ENCODE measurements around the gene HNRNPC. TPM values are rescaled to one million over a fixed set of nuclear protein-coding genes. Genes with fewer than 3 reads are reported as not detected.

HNRNPC gene
- total RNA-seq: 903 and 941 TPM in 2 replicates

GRCh38 chr14:21269252-21270046, at the start of gene HNRNPC:
HNRNPC (minus strand) TSS chr14:21269442; CDS start chr14:21234193, 35,249 bp downstream.

DNA sequence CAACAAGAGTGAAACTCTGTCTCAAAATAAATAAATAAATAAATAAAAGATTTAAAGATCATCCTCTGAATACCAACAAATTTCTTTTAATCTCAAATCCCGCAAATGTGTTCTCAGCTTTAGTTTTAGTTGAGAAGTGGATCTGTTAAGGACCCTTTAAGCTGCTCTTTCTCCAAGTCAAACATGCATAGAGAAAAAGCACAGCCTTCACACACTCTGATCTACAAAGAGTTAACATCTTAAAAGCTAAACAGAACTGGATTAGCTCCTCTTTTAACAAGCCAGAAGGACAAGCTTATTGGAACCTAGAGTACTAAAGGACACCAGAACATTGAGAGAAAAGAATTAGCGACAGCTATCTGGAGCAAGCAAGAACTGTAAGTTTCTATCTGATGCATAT, 10.5 kb upstream of the HNRNPC start, which contains the start of gene RPGRIP1:
TSS of gene RPGRIP1 (plus strand) at position 301 of the 400 bp plus-strand sequence. CDS start 7,894 bp downstream, outside the sequence.

Other genes starting within 250 kb of the HNRNPC start
- 0.69 TPM in 1 of 2 replicates, not detected in the other for gene NDRG2, start 244.4 kb downstream of the HNRNPC start, total RNA-seq
- not detected in 2 replicates for gene TPPP2, start 239.2 kb downstream of the HNRNPC start, total RNA-seq
- gene RNASE13, start 234.6 kb downstream of the HNRNPC start, total RNA-seq: not detected in 2 replicates
- gene RNASE7, start 227.1 kb downstream of the HNRNPC start, total RNA-seq: not detected in 2 replicates
- not detected in 2 replicates for gene RNASE8, start 211.6 kb downstream of the HNRNPC start, total RNA-seq
- gene ARHGEF40, start 199.1 kb downstream of the HNRNPC start, total RNA-seq: 4.5 and 6.0 TPM in 2 replicates
- gene ZNF219, start 170.8 kb downstream of the HNRNPC start, total RNA-seq: 7.1 and 14.8 TPM in 2 replicates
- not detected in 2 replicates for gene TMEM253, start 168.4 kb downstream of the HNRNPC start, total RNA-seq
- not detected in 2 replicates for gene OR5AU1, start 113.4 kb downstream of the HNRNPC start, total RNA-seq
- 0.05 TPM in 1 of 2 replicates, not detected in the other for gene RPGRIP1, start 10.6 kb upstream of the HNRNPC start, total RNA-seq
- 64.9 and 66.9 TPM in 2 replicates for gene SUPT16H, start 114.6 kb upstream of the HNRNPC start, total RNA-seq
- gene CHD8, start 186.7 kb upstream of the HNRNPC start, total RNA-seq: 34.9 and 38.7 TPM in 2 replicates
- 11.8 and 12.6 TPM in 2 replicates for gene RAB2B, start 207.5 kb upstream of the HNRNPC start, total RNA-seq
- 30.4 and 36.6 TPM in 2 replicates for gene TOX4, start 207.8 kb upstream of the HNRNPC start, total RNA-seq
- 51.6 and 53.6 TPM in 2 replicates for gene METTL3, start 241.9 kb upstream of the HNRNPC start, total RNA-seq

Data from mammary microvascular endothelial cell (primary cell).